GM12892 (cell line): Measurements from ENCODE around the gene TECPR1.

ENCODE experiments used
- POLR2A ChIP-seq: IDR thresholded peaks from 2 replicates; pipeline ENCODE4 v1.6.1; 2011; ENCODE audit warnings: low read depth, low read length, control low read depth
- POLR2AphosphoS5 ChIP-seq: IDR thresholded peaks from 2 replicates; pipeline ENCODE4 v1.6.1; 2011; ENCODE audit warnings: low read depth, low read length, control low read depth
- TAF1 ChIP-seq: IDR thresholded peaks from 2 replicates; pipeline ENCODE4 v1.6.1; 2011; ENCODE audit warnings: low read depth, mild to moderate bottlenecking, control low read depth, low read length, borderline replicate concordance

DNA sequence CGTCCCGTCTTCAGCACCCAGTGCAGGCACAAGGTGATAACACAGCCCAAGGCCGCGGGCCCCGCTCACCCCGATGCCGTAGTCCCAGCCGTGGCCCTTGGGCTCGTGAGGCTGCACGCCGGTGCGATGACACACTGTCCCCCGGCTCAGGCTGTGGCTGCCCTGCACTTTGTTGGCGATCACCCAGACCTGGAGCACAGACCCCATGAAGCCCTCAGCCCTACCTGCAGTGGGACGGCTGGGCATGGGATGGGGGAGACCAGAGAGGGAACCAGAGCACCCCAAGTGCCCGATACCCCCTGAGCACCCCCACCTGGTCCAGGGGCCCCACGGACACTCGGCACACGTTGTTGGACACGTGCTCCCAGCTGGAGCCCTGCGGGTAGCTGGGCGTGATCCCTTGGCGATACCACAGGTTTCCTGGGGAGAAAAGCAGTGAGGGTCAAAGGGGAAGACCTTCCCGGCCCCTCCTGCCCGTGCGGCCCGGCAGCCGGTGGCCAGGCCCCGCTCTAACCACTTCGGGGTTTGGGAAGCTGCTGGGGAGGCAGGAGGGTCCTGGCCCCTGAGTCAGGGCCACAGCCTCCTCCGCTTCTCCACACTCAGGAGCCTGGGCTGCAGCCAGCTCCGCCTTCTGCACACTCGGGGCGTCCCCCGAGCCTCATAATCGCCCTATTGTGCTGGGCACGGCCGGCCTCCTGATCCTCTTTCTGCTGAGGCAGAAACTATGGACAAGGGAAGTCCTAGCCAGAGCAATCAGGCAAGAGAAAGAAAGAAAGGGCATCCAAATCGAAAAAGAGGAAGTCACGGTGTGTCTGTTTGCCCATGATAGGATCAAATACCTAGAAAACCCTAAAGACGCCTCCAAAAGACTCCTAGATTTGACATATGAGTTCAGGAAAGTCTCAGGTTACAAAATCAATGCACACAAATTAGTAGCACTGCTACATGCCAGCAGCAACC lies 34.1 kb downstream of the TECPR1 start:
- no peak for TF ChIP-seq POLR2A
- TF ChIP-seq POLR2AphosphoS5, result no peak
- TF ChIP-seq TAF1, result no peak
